ENCODE data around the gene ARHGEF11.

Gene ARHGEF11

DNA sequence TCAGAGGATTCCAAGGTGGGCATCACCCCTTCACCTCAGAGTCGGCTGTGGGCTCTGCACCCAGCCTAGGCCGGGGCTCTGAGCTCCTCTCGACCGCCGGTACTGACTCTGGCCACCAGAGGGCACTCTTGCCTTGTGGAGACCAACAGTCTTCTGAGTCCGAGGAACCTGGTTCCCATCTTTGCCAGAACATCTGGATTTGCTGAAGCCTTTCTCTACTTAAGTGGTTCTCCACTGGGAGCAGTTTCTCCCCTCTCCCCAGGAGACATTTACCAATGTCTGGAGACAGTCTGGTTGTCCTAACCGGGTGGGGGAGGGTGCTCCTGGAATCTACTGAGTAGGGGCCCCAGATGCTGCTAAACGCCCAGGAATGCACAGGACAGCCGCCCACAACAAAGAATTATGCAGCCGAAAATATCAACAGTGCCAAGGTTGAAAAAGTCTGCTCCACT lies 44.7 kb upstream of the ARHGEF11 start:
- Histone ChIP-seq H3K36me3 (ENCODE audit: insufficient read depth, low read length) (no peaks in the 10 kb centered on the region), H3K27ac (ENCODE audit: low read length) (no peak overlapping the region), H3K9me3 (ENCODE audit: insufficient read depth, low read length, severe bottlenecking) (no peaks in the 10 kb centered on the region), H3K79me2 (ENCODE audit: insufficient read depth, low read length) (no peaks in the 10 kb centered on the region), H3K4me1 (ENCODE audit: insufficient read depth, low read length) (no peaks in the 10 kb centered on the region), H2AFZ (ENCODE audit: low read depth, low read length) (no peak overlapping the region), H3K27me3 (ENCODE audit: insufficient read depth, low read length, poor library complexity) (peaks cover 15% of the 10 kb centered on the region), H3K9ac (ENCODE audit: low read depth, low read length) (no peak overlapping the region), H4K20me1 (ENCODE audit: insufficient read depth, low read length) (no peaks in the 10 kb centered on the region), H3K4me3 (ENCODE audit: low read depth in 1 of 2, low read length in 2 of 2) (no peak overlapping the region), H3K4me2 (ENCODE audit: insufficient read depth, low read length) (no peak overlapping the region)
- peak; percentile 82 for DNase-seq
- peak; percentile 96 for ATAC-seq (ENCODE audit: insufficient read depth, low read depth)
- TF ChIP-seq, protein P1, sequence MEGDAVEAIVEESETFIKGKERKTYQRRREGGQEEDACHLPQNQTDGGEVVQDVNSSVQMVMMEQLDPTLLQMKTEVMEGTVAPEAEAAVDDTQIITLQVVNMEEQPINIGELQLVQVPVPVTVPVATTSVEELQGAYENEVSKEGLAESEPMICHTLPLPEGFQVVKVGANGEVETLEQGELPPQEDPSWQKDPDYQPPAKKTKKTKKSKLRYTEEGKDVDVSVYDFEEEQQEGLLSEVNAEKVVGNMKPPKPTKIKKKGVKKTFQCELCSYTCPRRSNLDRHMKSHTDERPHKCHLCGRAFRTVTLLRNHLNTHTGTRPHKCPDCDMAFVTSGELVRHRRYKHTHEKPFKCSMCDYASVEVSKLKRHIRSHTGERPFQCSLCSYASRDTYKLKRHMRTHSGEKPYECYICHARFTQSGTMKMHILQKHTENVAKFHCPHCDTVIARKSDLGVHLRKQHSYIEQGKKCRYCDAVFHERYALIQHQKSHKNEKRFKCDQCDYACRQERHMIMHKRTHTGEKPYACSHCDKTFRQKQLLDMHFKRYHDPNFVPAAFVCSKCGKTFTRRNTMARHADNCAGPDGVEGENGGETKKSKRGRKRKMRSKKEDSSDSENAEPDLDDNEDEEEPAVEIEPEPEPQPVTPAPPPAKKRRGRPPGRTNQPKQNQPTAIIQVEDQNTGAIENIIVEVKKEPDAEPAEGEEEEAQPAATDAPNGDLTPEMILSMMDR (IDR thresholded peaks at IDR 0.05; ENCODE audit: borderline replicate concordance, extremely low read depth, low read length, poor library complexity, severe bottlenecking), result peak; percentile 97
- no peak for TF ChIP-seq EZH2 (IDR thresholded peaks at IDR 0.05; ENCODE audit: borderline replicate concordance, low read depth, low read length, severe bottlenecking)

DNA sequence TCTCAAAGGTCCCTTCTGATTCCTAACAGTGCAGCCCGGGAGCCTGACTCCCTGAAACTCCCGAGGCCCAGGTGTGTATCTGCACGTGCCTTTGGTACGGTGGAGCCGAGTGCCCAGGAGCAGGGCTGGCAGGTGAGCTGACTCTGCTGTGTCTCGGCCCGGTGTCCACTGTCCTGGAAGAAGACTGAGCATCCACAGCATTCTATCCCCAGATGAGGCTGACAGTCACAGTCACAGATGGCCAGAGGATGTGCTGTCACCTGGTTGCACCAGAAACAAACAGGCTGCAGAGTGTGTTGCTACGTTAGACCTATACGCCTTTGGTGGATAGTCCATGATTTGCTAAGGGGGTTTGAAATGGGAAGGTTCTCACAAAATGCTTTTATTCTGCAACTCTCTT lies 44.2 kb upstream of the ARHGEF11 start:
- H2AFZ ChIP-seq (ENCODE audit: low read depth, low read length), result no peak overlapping the region
- ATAC-seq (ENCODE audit: insufficient read depth, low read depth), result peak; percentile 38; the same call in 2 of the 3 replicates
- DNase-seq, result no peak

GRCh38 chr1:157088607-157089006 lies 43.1 kb upstream of the ARHGEF11 start:
- no peak overlapping the region for H3K9ac ChIP-seq (ENCODE audit: low read depth, low read length)
- H4K20me1 ChIP-seq (ENCODE audit: insufficient read depth, low read length), result no peaks in the 10 kb centered on the region
- ATAC-seq (ENCODE audit: insufficient read depth, low read depth) (no peak), DNase-seq (no peak)
- no peak overlapping the region for H3K4me3 ChIP-seq (ENCODE audit: low read depth in 1 of 2, low read length in 2 of 2)
- no peak overlapping the region for H3K27ac ChIP-seq (ENCODE audit: low read length)
- no peak overlapping the region for H3K4me2 ChIP-seq (ENCODE audit: insufficient read depth, low read length)
- H3K79me2 ChIP-seq (ENCODE audit: insufficient read depth, low read length), result no peaks in the 10 kb centered on the region
- TF ChIP-seq EZH2 (IDR thresholded peaks at IDR 0.05; ENCODE audit: borderline replicate concordance, low read depth, low read length, severe bottlenecking), result no peak
- TF ChIP-seq, protein P1 (IDR thresholded peaks at IDR 0.05; ENCODE audit: borderline replicate concordance, extremely low read depth, low read length, poor library complexity, severe bottlenecking), result no peak
- H3K9me3 ChIP-seq (ENCODE audit: insufficient read depth, low read length, severe bottlenecking), result no peaks in the 10 kb centered on the region
- no peaks in the 10 kb centered on the region for H3K4me1 ChIP-seq (ENCODE audit: insufficient read depth, low read length)
- no peak overlapping the region for H2AFZ ChIP-seq (ENCODE audit: low read depth, low read length)
- no peaks in the 10 kb centered on the region for H3K36me3 ChIP-seq (ENCODE audit: insufficient read depth, low read length)
- peaks cover 19% of the 10 kb centered on the region for H3K27me3 ChIP-seq (ENCODE audit: insufficient read depth, low read length, poor library complexity)

More for the DNA sequence above, 44.2 kb upstream of the ARHGEF11 start:
- H3K9me3 ChIP-seq (ENCODE audit: insufficient read depth, low read length, severe bottlenecking), result no peaks in the 10 kb centered on the region
- H3K27ac ChIP-seq (ENCODE audit: low read length), result no peak overlapping the region
- H3K9ac ChIP-seq (ENCODE audit: low read depth, low read length), result no peak overlapping the region
- TF ChIP-seq EZH2 (IDR thresholded peaks at IDR 0.05; ENCODE audit: borderline replicate concordance, low read depth, low read length, severe bottlenecking), result peak; percentile 39
- TF ChIP-seq, protein P1 (IDR thresholded peaks at IDR 0.05; ENCODE audit: borderline replicate concordance, extremely low read depth, low read length, poor library complexity, severe bottlenecking), result no peak
- H3K27me3 ChIP-seq (ENCODE audit: insufficient read depth, low read length, poor library complexity), result peaks cover 16% of the 10 kb centered on the region
- no peaks in the 10 kb centered on the region for H3K4me1 ChIP-seq (ENCODE audit: insufficient read depth, low read length)
- no peaks in the 10 kb centered on the region for H3K79me2 ChIP-seq (ENCODE audit: insufficient read depth, low read length)
- no peak overlapping the region for H3K4me2 ChIP-seq (ENCODE audit: insufficient read depth, low read length)
- no peaks in the 10 kb centered on the region for H4K20me1 ChIP-seq (ENCODE audit: insufficient read depth, low read length)
- no peaks in the 10 kb centered on the region for H3K36me3 ChIP-seq (ENCODE audit: insufficient read depth, low read length)
- H3K4me3 ChIP-seq (ENCODE audit: low read depth in 1 of 2, low read length in 2 of 2), result no peak overlapping the region

DNA sequence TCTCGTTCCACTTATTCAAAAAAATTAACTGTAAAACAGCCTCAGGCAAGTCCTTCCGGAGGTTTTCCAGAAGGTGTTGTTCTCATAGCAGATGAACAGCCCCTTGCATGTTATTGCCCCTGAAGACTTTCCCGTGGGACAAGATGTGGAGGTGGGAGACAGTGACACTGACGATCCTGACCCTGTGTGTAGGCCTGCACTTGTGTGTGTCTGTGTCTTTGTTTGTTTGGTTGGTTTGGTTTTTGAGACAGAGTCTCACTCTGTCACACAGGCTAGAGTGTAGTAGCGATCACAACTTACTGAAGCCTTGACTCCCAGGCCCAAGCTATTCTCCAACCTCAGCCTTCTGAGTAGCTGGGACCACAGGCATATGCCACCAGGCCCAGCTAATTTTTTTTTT lies 41.5 kb upstream of the ARHGEF11 start:
- Histone ChIP-seq H3K9me3 (ENCODE audit: insufficient read depth, low read length, severe bottlenecking) (no peaks in the 10 kb centered on the region), H3K79me2 (ENCODE audit: insufficient read depth, low read length) (no peaks in the 10 kb centered on the region), H3K27me3 (ENCODE audit: insufficient read depth, low read length, poor library complexity) (peaks cover 19% of the 10 kb centered on the region), H4K20me1 (ENCODE audit: insufficient read depth, low read length) (no peaks in the 10 kb centered on the region), H2AFZ (ENCODE audit: low read depth, low read length) (no peak overlapping the region), H3K36me3 (ENCODE audit: insufficient read depth, low read length) (no peaks in the 10 kb centered on the region), H3K27ac (ENCODE audit: low read length) (no peak overlapping the region), H3K4me2 (ENCODE audit: insufficient read depth, low read length) (no peak overlapping the region), H3K4me3 (ENCODE audit: low read depth in 1 of 2, low read length in 2 of 2) (no peak overlapping the region), H3K9ac (ENCODE audit: low read depth, low read length) (no peak overlapping the region), H3K4me1 (ENCODE audit: insufficient read depth, low read length) (no peaks in the 10 kb centered on the region)
- TF ChIP-seq, protein P1 (IDR thresholded peaks at IDR 0.05; ENCODE audit: borderline replicate concordance, extremely low read depth, low read length, poor library complexity, severe bottlenecking), result no peak
- TF ChIP-seq EZH2 (IDR thresholded peaks at IDR 0.05; ENCODE audit: borderline replicate concordance, low read depth, low read length, severe bottlenecking), result no peak
- DNase-seq (no peak), ATAC-seq (ENCODE audit: insufficient read depth, low read depth) (no peak)

All from DND-41 (cell line).